ENCODE measurements around the gene PRDM5.

PRDM5 gene

GRCh38 chr4:120826853-120827252 lies 95.7 kb downstream of the PRDM5 start:
- Histone ChIP-seq H2AFZ (no peak overlapping the region), H3K9me3 (ENCODE audit: control insufficient read depth, low read length) (no peaks in the 10 kb centered on the region), H3K9ac (no peak overlapping the region), H3K27me3 (ENCODE audit: control insufficient read depth, insufficient read depth, low read length) (no peaks in the 10 kb centered on the region), H3K36me3 (ENCODE audit: control insufficient read depth, insufficient read depth, low read length) (no peaks in the 10 kb centered on the region), H3K4me3 (ENCODE audit: low read depth, low read length) (no peak overlapping the region), H3K4me1 (no peaks in the 10 kb centered on the region), H3K79me2 (no peaks in the 10 kb centered on the region), H3K4me2 (ENCODE audit: low read length) (no peak overlapping the region), H3K27ac (no peak overlapping the region)
- TF ChIP-seq CTCF (IDR thresholded peaks at IDR 0.05) = no peak

DNA sequence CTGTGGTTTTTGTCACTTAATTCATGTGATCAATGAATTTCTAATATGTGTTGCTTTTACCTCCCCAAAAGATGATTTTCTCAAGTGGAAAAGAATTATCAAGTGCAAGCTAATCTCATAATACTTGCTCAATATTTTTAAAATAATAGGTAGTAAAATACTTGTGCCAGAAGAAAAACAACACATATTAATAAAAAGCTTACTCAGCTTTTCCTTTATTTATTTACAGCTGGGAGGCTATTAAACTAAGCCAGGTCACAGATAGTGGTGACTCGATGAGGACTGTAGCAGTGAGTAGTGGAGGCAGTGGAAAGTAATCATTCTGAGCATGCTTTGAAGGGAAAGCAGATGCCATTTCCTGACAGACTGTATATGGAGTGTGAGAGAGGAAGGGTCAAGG lies 96.1 kb downstream of the PRDM5 start:
- TF ChIP-seq CTCF (IDR thresholded peaks at IDR 0.05) = no peak
- Histone ChIP-seq H3K79me2 (no peaks in the 10 kb centered on the region), H3K4me1 (no peaks in the 10 kb centered on the region), H2AFZ (no peak overlapping the region), H3K36me3 (ENCODE audit: control insufficient read depth, insufficient read depth, low read length) (no peaks in the 10 kb centered on the region), H3K4me3 (ENCODE audit: low read depth, low read length) (no peak overlapping the region), H3K9ac (no peak overlapping the region), H3K9me3 (ENCODE audit: control insufficient read depth, low read length) (no peaks in the 10 kb centered on the region), H3K4me2 (ENCODE audit: low read length) (no peak overlapping the region), H3K27me3 (ENCODE audit: control insufficient read depth, insufficient read depth, low read length) (no peaks in the 10 kb centered on the region), H3K27ac (no peak overlapping the region)

DNA sequence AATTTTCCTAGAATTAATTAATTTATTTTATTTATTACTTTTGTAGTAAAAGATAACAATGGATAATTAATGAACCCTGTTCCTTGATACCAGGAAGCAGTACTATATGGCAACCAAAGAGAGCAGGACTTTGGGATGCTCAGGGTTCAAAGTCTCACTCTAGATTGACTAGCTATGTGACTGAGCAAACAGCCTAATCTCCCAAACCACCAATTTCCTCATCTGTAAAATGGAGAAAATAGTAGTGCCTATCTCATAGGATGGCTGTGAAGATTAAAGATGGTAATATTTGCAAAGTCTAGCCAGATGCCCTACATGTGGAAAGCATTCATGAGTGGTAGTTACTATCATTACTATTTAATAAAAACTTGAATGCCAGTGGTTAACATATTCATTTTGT lies 97.6 kb downstream of the PRDM5 start:
- Histone ChIP-seq H3K9ac (no peak overlapping the region), H3K27me3 (ENCODE audit: control insufficient read depth, insufficient read depth, low read length) (no peaks in the 10 kb centered on the region), H3K4me3 (ENCODE audit: low read depth, low read length) (no peak overlapping the region), H3K27ac (no peak overlapping the region), H3K79me2 (no peaks in the 10 kb centered on the region), H3K36me3 (ENCODE audit: control insufficient read depth, insufficient read depth, low read length) (no peaks in the 10 kb centered on the region), H3K4me2 (ENCODE audit: low read length) (no peak overlapping the region), H3K4me1 (no peaks in the 10 kb centered on the region), H2AFZ (no peak overlapping the region), H3K9me3 (ENCODE audit: control insufficient read depth, low read length) (no peaks in the 10 kb centered on the region)
- TF ChIP-seq CTCF (IDR thresholded peaks at IDR 0.05) = no peak

DNA sequence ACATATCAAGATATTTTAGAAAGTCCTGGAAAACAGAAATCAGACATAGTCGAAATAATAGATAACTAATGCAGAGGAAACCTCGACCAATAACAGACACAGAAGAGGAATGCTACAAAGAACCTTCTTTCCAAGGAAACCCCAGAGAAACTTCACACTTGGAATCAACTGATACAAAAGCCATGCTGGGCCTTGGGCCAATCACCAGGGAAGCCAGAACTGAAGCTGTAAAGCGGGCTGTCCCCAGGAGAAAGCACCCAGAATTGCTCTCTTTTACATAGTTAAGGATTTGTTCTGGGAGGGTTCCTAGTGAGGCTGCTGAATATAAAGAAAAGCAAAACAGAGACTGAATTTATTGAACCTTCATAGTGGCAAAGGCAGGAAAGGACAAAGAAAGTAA lies 100.5 kb downstream of the PRDM5 start:
- no peaks in the 10 kb centered on the region for H3K4me1 ChIP-seq
- H3K4me3 ChIP-seq (ENCODE audit: low read depth, low read length) = no peak overlapping the region
- no peaks in the 10 kb centered on the region for H3K9me3 ChIP-seq (ENCODE audit: control insufficient read depth, low read length)
- no peak for TF ChIP-seq CTCF (IDR thresholded peaks at IDR 0.05)
- no peaks in the 10 kb centered on the region for H3K36me3 ChIP-seq (ENCODE audit: control insufficient read depth, insufficient read depth, low read length)
- H3K27ac ChIP-seq = no peak overlapping the region
- H3K79me2 ChIP-seq = no peaks in the 10 kb centered on the region
- H3K27me3 ChIP-seq (ENCODE audit: control insufficient read depth, insufficient read depth, low read length) = no peaks in the 10 kb centered on the region
- no peak overlapping the region for H3K4me2 ChIP-seq (ENCODE audit: low read length)
- no peak overlapping the region for H3K9ac ChIP-seq
- no peak overlapping the region for H2AFZ ChIP-seq

GRCh38 chr4:120821029-120821428 lies 101.5 kb downstream of the PRDM5 start:
- Histone ChIP-seq H3K4me3 (ENCODE audit: low read depth, low read length) (no peak overlapping the region), H3K79me2 (no peaks in the 10 kb centered on the region), H3K9me3 (ENCODE audit: control insufficient read depth, low read length) (no peaks in the 10 kb centered on the region), H3K4me1 (no peaks in the 10 kb centered on the region), H3K36me3 (ENCODE audit: control insufficient read depth, insufficient read depth, low read length) (no peaks in the 10 kb centered on the region), H3K4me2 (ENCODE audit: low read length) (no peak overlapping the region), H2AFZ (no peak overlapping the region), H3K27ac (no peak overlapping the region), H3K9ac (no peak overlapping the region), H3K27me3 (ENCODE audit: control insufficient read depth, insufficient read depth, low read length) (no peaks in the 10 kb centered on the region)
- no peak for TF ChIP-seq CTCF (IDR thresholded peaks at IDR 0.05)
